PC-9 (cell line): ENCODE results near the gene CLDND2. TPM values are rescaled to one million over a fixed set of nuclear protein-coding genes. Genes with fewer than 3 reads are reported as not detected.
"Not testable (repeated sequence)": the region's sequence is repeated elsewhere in the genome, so short reads cannot be mapped to it uniquely, and the experiment has no call there.

Experiments used
- BruUV-seq: library from RNA; stranded (reverse); fragments of 400-500 nt; replicated peaks from 2 replicates; lab custom pipeline; 2021; lab: Mats Ljungman, UMichigan
- CTCF ChIA-PET: fragments of 300-600 bp; sonication (Branson Sonifier 250); formaldehyde crosslinking; loops from one replicate; lab custom pipeline; 2022; ENCODE audit warnings: antibody characterized with exemption; lab: Charles Lee
- POLR2A ChIA-PET: fragments of 300-600 bp; sonication (Branson Sonifier 250); formaldehyde crosslinking; loops from one replicate; lab custom pipeline; 2022; ENCODE audit warnings: antibody characterized with exemption; ENCODE audit not compliant: unreplicated experiment; lab: Charles Lee
- DNase-seq, 2 experiments: peaks; one replicate each; pipeline versions ENCODE4 v3.0.0 to v3.0.0-alpha.2; 2015 to 2022; ENCODE audit warnings: mixed read lengths in 1 of 2
- H2AFZ ChIP-seq: fragments of 200-600 bp; sonication (generic); 2 replicates; pipeline ENCODE4 v1.8.1; 2017; ENCODE audit warnings: antibody characterized with exemption
- H3F3A ChIP-seq: fragments of 200-600 bp; sonication (generic); 2 replicates; pipeline ENCODE4 v1.8.1; 2017; ENCODE audit warnings: antibody characterized with exemption, mild to moderate bottlenecking, low read depth; ENCODE audit not compliant: insufficient read depth
- H3K27ac ChIP-seq: fragments of 200-600 bp; sonication (generic); 2 replicates; pipeline ENCODE4 v1.6.1; 2016; ENCODE audit warnings: mixed run types
- H3K27me3 ChIP-seq: fragments of 200-600 bp; sonication (generic); 2 replicates; pipeline ENCODE4 v1.6.1; 2016; ENCODE audit warnings: low read depth, mixed run types; ENCODE audit not compliant: insufficient read depth
- H3K36me3 ChIP-seq: fragments of 200-600 bp; sonication (generic); 2 replicates; pipeline ENCODE4 v1.6.1; 2016; ENCODE audit warnings: low read depth, mixed run types
- H3K4me1 ChIP-seq: fragments of 200-600 bp; sonication (generic); replicated peaks from 2 replicates; pipeline ENCODE4 v1.6.1; 2016; ENCODE audit warnings: mixed run types; ENCODE audit not compliant: insufficient read depth
- H3K4me2 ChIP-seq: fragments of 200-600 bp; sonication (generic); 2 replicates; pipeline ENCODE4 v1.6.1; 2017; ENCODE audit warnings: mixed run types
- H3K4me3 ChIP-seq: fragments of 200-600 bp; sonication (generic); 2 replicates; pipeline ENCODE4 v1.6.1; 2016; ENCODE audit warnings: mixed run types
- H3K79me2 ChIP-seq: fragments of 200-600 bp; sonication (generic); 2 replicates; pipeline ENCODE4 v1.6.1; 2017; ENCODE audit warnings: low read depth, mixed run types
- H3K9me2 ChIP-seq: fragments of 200-600 bp; sonication (generic); 2 replicates; pipeline ENCODE4 v1.8.1; 2017; ENCODE audit warnings: mild to moderate bottlenecking; ENCODE audit not compliant: insufficient read depth
- H3K9me3 ChIP-seq: fragments of 200-600 bp; sonication (generic); 2 replicates; pipeline ENCODE4 v1.8.1; 2016; ENCODE audit warnings: low read depth; ENCODE audit not compliant: insufficient read depth
- H4K20me1 ChIP-seq: fragments of 200-600 bp; sonication (generic); 2 replicates; pipeline ENCODE4 v1.8.1; 2017; ENCODE audit not compliant: insufficient read depth
- CTCF ChIP-seq: fragments of 200-600 bp; sonication (generic); conservative IDR thresholded peaks from 2 replicates; pipeline ENCODE4 v1.6.1; 2017; ENCODE audit warnings: mixed run types, antibody characterized with exemption, mild to moderate bottlenecking, moderate library complexity
- EZH2 ChIP-seq: fragments of 200-600 bp; sonication (generic); IDR thresholded peaks from 2 replicates; pipeline ENCODE4 v1.8.0; 2017; ENCODE audit warnings: antibody characterized with exemption, low read depth
- intact Hi-C: fragments of 100-400 bp; cut with micrococcal nuclease; formaldehyde crosslinking; loops from one replicate; pipeline ENCODE4 v1.10.0; 2022; ENCODE audit not compliant: unreplicated experiment
- total RNA-seq: library from RNA; stranded (reverse); gene quantifications from 2 replicates; pipeline ENCODE4 v1.2.3, GENCODE V29; 2021

Gene CLDND2
- total RNA-seq, 1 experiment from 2014 or later: 4.5 TPM

DNA sequence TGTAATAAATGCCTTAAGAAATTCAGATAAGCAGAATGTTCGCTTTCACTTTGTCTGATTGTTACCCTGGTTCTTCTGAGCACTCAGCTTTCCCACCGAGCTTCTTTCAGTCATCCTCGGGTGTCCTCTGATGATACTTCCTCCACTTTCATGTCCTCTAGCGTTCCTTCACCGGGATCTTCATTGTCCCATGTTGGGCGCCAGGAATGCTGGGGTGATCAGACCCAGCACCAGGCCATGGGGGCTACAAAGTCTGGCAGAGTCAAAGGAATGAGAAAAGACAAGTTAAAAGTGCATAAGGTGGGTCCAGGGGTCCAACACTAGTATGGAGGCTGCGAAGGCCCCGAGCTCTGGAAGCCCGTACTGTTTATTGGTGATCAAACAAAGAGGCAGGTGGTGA, 33.3 kb upstream of the CLDND2 start:
- no peaks in the 10 kb centered on the region for H4K20me1 ChIP-seq
- peaks cover 6% of the 10 kb centered on the region; the same call in 1 of the 2 replicates for H3K9me3 ChIP-seq
- no peak overlapping the region for H3K4me2 ChIP-seq
- no peak overlapping the region for H3K4me3 ChIP-seq
- DNase-seq: no peak
- no TSS peak for BruUV-seq
- no peaks in the 10 kb centered on the region for H3K27me3 ChIP-seq
- H3K27ac ChIP-seq: no peak overlapping the region
- no peaks in the 10 kb centered on the region for H3K9me2 ChIP-seq
- H3F3A ChIP-seq: no peaks in the 10 kb centered on the region
- ChIA-PET CTCF (no interaction called here), POLR2A (interaction anchor here (1.0 kb wide), 1 partner anchor 33 kb away, joined by 3 read pairs; no protein-coding TSS in a partner anchor)
- no peaks in the 10 kb centered on the region for H3K79me2 ChIP-seq
- no peaks in the 10 kb centered on the region for H3K36me3 ChIP-seq
- TF ChIP-seq CTCF (no peak), EZH2 (no peak)
- H2AFZ ChIP-seq: no peak overlapping the region
- intact Hi-C loops: no loop called here
- no peaks in the 10 kb centered on the region for H3K4me1 ChIP-seq

- intact Hi-C loops: loop anchor here (2.0 kb wide), 1 partner anchor 39 kb away; no protein-coding TSS in a partner anchor
Observed at GRCh38 chr19:51399936-51400335, 31.1 kb upstream of the CLDND2 start.

DNA sequence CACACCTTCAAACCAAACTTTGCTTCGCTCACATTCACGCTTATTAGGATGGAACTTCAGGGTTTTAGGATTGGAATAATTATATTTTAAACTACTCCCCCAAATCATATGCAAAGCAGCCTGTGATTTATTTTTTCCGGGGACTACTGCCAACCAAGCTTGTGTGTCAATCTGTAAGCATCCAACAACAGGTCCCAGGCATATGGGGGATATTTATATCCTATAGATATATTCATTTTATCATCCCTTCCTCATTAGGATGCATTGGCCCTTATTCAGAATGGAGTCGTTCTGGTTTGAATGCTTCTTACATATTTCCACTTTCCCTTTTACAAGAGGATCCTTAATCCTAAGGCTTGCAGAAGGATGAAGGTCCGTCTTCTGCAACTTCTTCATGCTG, 30.4 kb upstream of the CLDND2 start:
- Histone ChIP-seq H3K9me3 (peaks cover 6% of the 10 kb centered on the region; the same call in 1 of the 2 replicates), H3K4me2 (no peak overlapping the region), H3K79me2 (peaks cover 7% of the 10 kb centered on the region; the same call in 1 of the 2 replicates), H3K27ac (no peak overlapping the region), H2AFZ (no peak overlapping the region), H3F3A (no peaks in the 10 kb centered on the region), H3K4me1 (peaks cover 10% of the 10 kb centered on the region), H3K27me3 (no peaks in the 10 kb centered on the region), H3K4me3 (no peak overlapping the region), H3K36me3 (no peaks in the 10 kb centered on the region), H4K20me1 (no peaks in the 10 kb centered on the region), H3K9me2 (no peaks in the 10 kb centered on the region)
- no TSS peak for BruUV-seq
- intact Hi-C loops: loop anchor here (2.0 kb wide), 1 partner anchor 40 kb away; no protein-coding TSS in a partner anchor
- ChIA-PET CTCF (interaction anchor here (0.6 kb wide), 1 partner anchor 58 kb away, joined by 3 read pairs; no protein-coding TSS in a partner anchor), POLR2A (no interaction called here)
- TF ChIP-seq EZH2 (no peak), CTCF (no peak)
- no peak for DNase-seq

More at GRCh38 chr19:51399936-51400335, 31.1 kb upstream of the CLDND2 start:
- DNase-seq, H3K4me3 ChIP-seq, H2AFZ ChIP-seq, H3F3A ChIP-seq, H3K9me3 ChIP-seq, H3K4me2 ChIP-seq, H3K27ac ChIP-seq, H3K79me2 ChIP-seq, CTCF ChIA-PET, POLR2A ChIA-PET, H3K36me3 ChIP-seq, H4K20me1 ChIP-seq, H3K4me1 ChIP-seq, H3K9me2 ChIP-seq, BruUV-seq, H3K27me3 ChIP-seq: not testable (repeated sequence)
